ENCODE results near the gene FSHB.
"Not testable (repeated sequence)": the region's sequence is repeated elsewhere in the genome, so short reads cannot be mapped to it uniquely, and the experiment has no call there.

FSHB gene

DNA sequence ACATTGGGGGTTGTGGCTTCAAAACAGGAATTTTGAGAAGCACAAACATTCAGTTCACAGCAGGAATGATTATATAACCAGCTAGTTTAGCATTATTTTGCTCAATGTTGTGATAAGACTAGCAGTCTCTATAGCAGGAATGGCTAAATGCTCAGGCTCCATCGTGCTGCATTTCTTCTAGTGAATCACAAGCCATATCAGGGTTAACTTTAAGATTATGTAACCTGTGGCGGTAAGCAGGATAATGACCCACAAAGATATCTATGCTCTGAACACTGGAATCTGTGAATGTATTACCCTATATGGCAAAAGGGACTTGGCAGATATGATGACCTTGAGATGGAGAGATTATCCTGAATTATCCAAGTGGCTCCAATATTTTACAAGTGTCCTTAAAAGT lies 14.8 kb downstream of the FSHB start:
- no peak for TF ChIP-seq ZNF274 (IDR thresholded peaks at IDR 0.05; ENCODE audit: low read depth, low read length)
- no peak overlapping the region for H3K4me3 ChIP-seq (ENCODE audit: low read length)

- no peak for TF ChIP-seq ZNF274 (IDR thresholded peaks at IDR 0.05; ENCODE audit: low read depth, low read length)
Measured at GRCh38 chr11:30254307-30255298, 23.8 kb downstream of the FSHB start.

DNA sequence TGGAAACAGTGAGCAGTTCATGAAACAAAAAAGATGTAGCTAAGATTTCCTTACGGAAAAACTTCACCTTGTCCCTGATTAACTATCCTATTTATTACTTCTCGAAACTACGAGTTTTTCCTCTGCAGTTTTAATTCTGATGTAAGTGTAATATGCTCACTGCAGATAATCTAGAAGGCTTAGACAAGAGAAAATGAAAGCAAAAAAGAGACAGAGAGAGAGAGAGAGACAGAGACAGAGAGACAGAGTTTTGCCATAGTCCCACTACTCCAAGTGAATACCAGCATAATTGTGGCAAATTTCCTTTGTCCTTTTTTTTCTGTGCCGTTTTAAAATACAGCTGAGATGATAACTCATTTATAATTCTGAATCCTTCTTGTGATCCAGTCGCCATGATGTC lies 24.8 kb downstream of the FSHB start:
- TF ChIP-seq ZNF274 (IDR thresholded peaks at IDR 0.05; ENCODE audit: low read depth, low read length): no peak

More at GRCh38 chr11:30254307-30255298, 23.8 kb downstream of the FSHB start:
- H3K4me3 ChIP-seq (ENCODE audit: low read length): no peak overlapping the region

GRCh38 chr11:30257058-30257457 lies 26.2 kb downstream of the FSHB start:
- no peak overlapping the region for H3K4me3 ChIP-seq (ENCODE audit: low read length)
- no peak for TF ChIP-seq ZNF274 (IDR thresholded peaks at IDR 0.05; ENCODE audit: low read depth, low read length)

More for the DNA sequence above, 24.8 kb downstream of the FSHB start:
- no peak overlapping the region for H3K4me3 ChIP-seq (ENCODE audit: low read length)

GRCh38 chr11:30258679-30259078 lies 27.9 kb downstream of the FSHB start:
- no peak overlapping the region for H3K4me3 ChIP-seq (ENCODE audit: low read length)
- TF ChIP-seq ZNF274 (IDR thresholded peaks at IDR 0.05; ENCODE audit: low read depth, low read length): no peak

DNA sequence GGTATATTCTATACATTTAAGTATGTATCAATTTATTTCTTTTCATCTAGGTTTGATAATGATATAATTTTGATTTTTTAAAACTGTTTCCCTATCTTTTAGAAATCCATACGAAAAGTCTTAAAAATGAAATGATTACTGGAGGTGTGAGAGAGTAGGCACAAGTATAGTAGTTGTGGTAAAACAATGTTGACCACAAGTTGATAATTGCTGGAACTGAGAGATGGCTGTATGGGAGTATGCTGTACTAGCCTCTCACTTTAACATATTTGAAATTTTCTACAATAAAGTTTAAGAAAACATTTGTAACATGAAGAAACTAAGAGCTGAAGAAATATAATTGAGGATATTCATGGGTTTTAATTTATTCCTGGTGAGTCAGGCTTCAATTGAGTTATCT lies 30.0 kb downstream of the FSHB start:
- no peak overlapping the region for H3K4me3 ChIP-seq (ENCODE audit: low read length)
- TF ChIP-seq ZNF274 (IDR thresholded peaks at IDR 0.05; ENCODE audit: low read depth, low read length): no peak

DNA sequence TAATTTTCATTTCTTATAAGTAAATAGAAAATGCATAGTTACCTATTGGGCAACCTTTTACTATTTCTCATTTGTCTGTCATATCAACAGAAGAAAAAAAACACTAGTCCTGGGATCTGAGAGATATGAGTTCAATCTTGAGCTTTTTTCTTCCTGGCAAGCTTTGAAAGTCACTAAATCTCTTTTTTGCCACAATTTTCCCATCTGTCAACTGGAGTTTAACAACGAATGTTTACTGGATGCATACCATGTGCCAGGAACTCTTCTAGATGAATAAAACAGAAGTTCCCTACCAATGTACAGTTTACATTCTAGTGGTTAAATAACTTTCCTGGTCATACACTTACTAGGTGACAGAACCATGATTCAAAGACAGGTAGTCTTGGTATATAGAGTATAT lies 31.0 kb downstream of the FSHB start:
- no peak for TF ChIP-seq ZNF274 (IDR thresholded peaks at IDR 0.05; ENCODE audit: low read depth, low read length)

GRCh38 chr11:30268638-30269037 lies 37.8 kb downstream of the FSHB start:
- H3K4me3 ChIP-seq (ENCODE audit: low read length): not testable (repeated sequence)

More for the DNA sequence above, 31.0 kb downstream of the FSHB start:
- no peak overlapping the region for H3K4me3 ChIP-seq (ENCODE audit: low read length)

GRCh38 chr11:30270671-30271070 lies 39.9 kb downstream of the FSHB start:
- H3K4me3 ChIP-seq (ENCODE audit: low read length): no peak overlapping the region
- TF ChIP-seq ZNF274 (IDR thresholded peaks at IDR 0.05; ENCODE audit: low read depth, low read length): no peak

- TF ChIP-seq ZNF274 (IDR thresholded peaks at IDR 0.05; ENCODE audit: low read depth, low read length): no peak
- H3K4me3 ChIP-seq (ENCODE audit: low read length): no peak overlapping the region
Measured at GRCh38 chr11:30277176-30277575, 46.4 kb downstream of the FSHB start.

GRCh38 chr11:30279796-30280195 lies 49.0 kb downstream of the FSHB start:
- no peak for TF ChIP-seq ZNF274 (IDR thresholded peaks at IDR 0.05; ENCODE audit: low read depth, low read length)
- no peak overlapping the region for H3K4me3 ChIP-seq (ENCODE audit: low read length)

GRCh38 chr11:30281476-30282288 lies 50.9 kb downstream of the FSHB start:
- no peak for TF ChIP-seq ZNF274 (IDR thresholded peaks at IDR 0.05; ENCODE audit: low read depth, low read length)
- H3K4me3 ChIP-seq (ENCODE audit: low read length): no peak overlapping the region; the same call in 1 of the 2 replicates

DNA sequence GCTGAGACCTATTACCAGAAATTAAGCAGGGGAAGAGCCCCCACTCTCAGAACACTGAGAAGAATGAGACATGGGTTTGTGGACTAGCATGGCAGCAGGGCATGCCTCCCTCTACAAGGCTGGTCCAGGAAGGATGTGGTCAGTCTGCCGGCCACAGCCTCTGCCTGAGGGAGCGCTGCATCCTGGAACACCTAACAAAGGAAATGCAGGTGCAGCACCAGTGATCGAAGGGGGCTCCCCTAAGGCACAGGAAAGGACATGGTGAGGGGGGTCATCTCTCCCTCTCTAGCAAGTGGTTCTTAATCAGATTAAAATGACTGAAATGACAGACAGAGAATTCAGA lies 51.4 kb downstream of the FSHB start:
- H3K4me3 ChIP-seq (ENCODE audit: low read length): no peak overlapping the region; the same call in 1 of the 2 replicates
- TF ChIP-seq ZNF274 (IDR thresholded peaks at IDR 0.05; ENCODE audit: low read depth, low read length): no peak
